GM21447 (cell line): ENCODE results near the gene CMIP.

Experiments
- ATAC-seq: cut with Tn5 transposase; IDR thresholded peaks from one replicate; pipeline ENCODE4 v1.9.1; 2021; ENCODE audit not compliant: unreplicated experiment

Gene CMIP

GRCh38 chr16:81709016-81709900 is 264.6 kb downstream of the CMIP start:
- no peak for ATAC-seq

- ATAC-seq = no peak
Measured at GRCh38 chr16:81710044-81710443, 265.4 kb downstream of the CMIP start.

GRCh38 chr16:81710596-81710995 is 266.0 kb downstream of the CMIP start:
- ATAC-seq = no peak

- ATAC-seq = no peak
Measured at GRCh38 chr16:81711657-81712319, 267.2 kb downstream of the CMIP start.

GRCh38 chr16:81712681-81713080 is 268.1 kb downstream of the CMIP start:
- ATAC-seq = no peak

- no peak for ATAC-seq
Measured at GRCh38 chr16:81713295-81713772, 268.7 kb downstream of the CMIP start.

GRCh38 chr16:81713796-81714195 is 269.2 kb downstream of the CMIP start:
- no peak for ATAC-seq

GRCh38 chr16:81714583-81714982 is 270.0 kb downstream of the CMIP start:
- no peak for ATAC-seq

GRCh38 chr16:81715358-81716196 is 271.0 kb downstream of the CMIP start:
- ATAC-seq = peak; percentile 52

GRCh38 chr16:81716478-81717225 is 272.0 kb downstream of the CMIP start:
- peak; percentile 61 for ATAC-seq

GRCh38 chr16:81717662-81718189 is 273.1 kb downstream of the CMIP start:
- ATAC-seq = no peak

- no peak for ATAC-seq
Measured at GRCh38 chr16:81718637-81719036, 274.0 kb downstream of the CMIP start.

- no peak for ATAC-seq
Measured at GRCh38 chr16:81719993-81720392, 275.4 kb downstream of the CMIP start.

GRCh38 chr16:81720973-81721906 is 276.6 kb downstream of the CMIP start:
- ATAC-seq = no peak

- ATAC-seq = peak; percentile 78
Measured at GRCh38 chr16:81723098-81723723, 278.6 kb downstream of the CMIP start.

- ATAC-seq = no peak
Measured at GRCh38 chr16:81728435-81728834, 283.8 kb downstream of the CMIP start.

GRCh38 chr16:81729451-81729850 is 284.8 kb downstream of the CMIP start:
- ATAC-seq = no peak

- ATAC-seq = peak; percentile 66
Measured at GRCh38 chr16:81730090-81731051, 285.8 kb downstream of the CMIP start.
